Common myeloid progenitor, CD34-positive (primary cell): ENCODE data around the gene ZNF776.

Experiments used
- CTCF ChIA-PET: fragments of 350-600 bp; sonication (Branson Sonifier 250); formaldehyde crosslinking; loops from one replicate; lab custom pipeline; 2021; ENCODE audit warnings: antibody characterized with exemption; lab: Charles Lee
- POLR2A ChIA-PET: fragments of 350-600 bp; sonication (Branson Sonifier 250); formaldehyde crosslinking; loops from one replicate; lab custom pipeline; 2021; ENCODE audit warnings: antibody characterized with exemption; lab: Charles Lee
- DNase-seq, 3 donors: peaks; one replicate each; pipeline versions ENCODE4 v3.0.0 to v3.0.0-alpha.2; 2013
- H3K27ac ChIP-seq, 2 experiments: 1 replicate in 1 of 2; 2 replicates in 1 of 2; pipeline ENCODE4 v1.7.0; 2013; ENCODE audit warnings: inconsistent platforms in 2 of 2, low read length in 2 of 2, mild to moderate bottlenecking in 2 of 2, low read depth in 1 of 2, moderate library complexity in 1 of 2; ENCODE audit not compliant: severe bottlenecking in 2 of 2, insufficient read depth in 1 of 2, poor library complexity in 1 of 2
- H3K27me3 ChIP-seq, 5 experiments: replicated peaks in 2 of 5; 1 replicate in 3 of 5; 2 replicates in 2 of 5; pipeline versions ENCODE4 v1.6.1 to v1.7.0; 2013; ENCODE audit warnings: low read length in 4 of 5, mild to moderate bottlenecking in 2 of 5, moderate library complexity in 2 of 5, inconsistent platforms in 1 of 5; ENCODE audit not compliant: insufficient read depth in 5 of 5, control insufficient read depth in 4 of 5
- H3K36me3 ChIP-seq, 4 experiments: 1 replicate in 2 of 4; 2 replicates in 2 of 4; pipeline versions ENCODE4 v1.6.1 to v1.7.0; 2013; ENCODE audit warnings: low read length in 3 of 4, control low read depth in 1 of 4, mild to moderate bottlenecking in 1 of 4; ENCODE audit not compliant: control insufficient read depth in 4 of 4, insufficient read depth in 4 of 4
- H3K4me1 ChIP-seq, 4 experiments: 1 replicate in 3 of 4; 2 replicates in 1 of 4; pipeline versions ENCODE4 v1.6.1 to v1.7.1; 2013; ENCODE audit warnings: low read length in 3 of 4, mild to moderate bottlenecking in 3 of 4, control low read depth in 1 of 4, inconsistent platforms in 1 of 4, moderate library complexity in 1 of 4; ENCODE audit not compliant: control insufficient read depth in 4 of 4, insufficient read depth in 4 of 4; ENCODE audit errors: control extremely low read depth in 1 of 4
- H3K4me3 ChIP-seq, 7 experiments: 1 replicate in 4 of 7; 2 replicates in 3 of 7; pipeline versions ENCODE4 v1.5.1 to v1.7.0; 2013; ENCODE audit warnings: mild to moderate bottlenecking in 7 of 7, low read length in 6 of 7, moderate library complexity in 6 of 7, inconsistent platforms in 2 of 7, low read depth in 2 of 7, control low read depth in 1 of 7; ENCODE audit not compliant: insufficient read depth in 4 of 7, control insufficient read depth in 1 of 7; ENCODE audit errors: extremely low read depth in 1 of 7
- H3K9me3 ChIP-seq, 5 experiments: 1 replicate in 4 of 5; 2 replicates in 1 of 5; pipeline versions ENCODE4 v1.6.1 to v1.7.1; 2013; ENCODE audit warnings: low read length in 4 of 5, mild to moderate bottlenecking in 2 of 5, inconsistent platforms in 1 of 5, low read depth in 1 of 5, moderate library complexity in 1 of 5; ENCODE audit not compliant: control insufficient read depth in 4 of 5, insufficient read depth in 2 of 5; ENCODE audit errors: control extremely low read depth in 1 of 5
- WGBS: methylation state at CpG from one replicate; pipeline ENCODE4 v1.1.5; 2013; ENCODE audit not compliant: insufficient coverage; 5-methylcytosine and 5-hydroxymethylcytosine counted together

ZNF776 gene

DNA sequence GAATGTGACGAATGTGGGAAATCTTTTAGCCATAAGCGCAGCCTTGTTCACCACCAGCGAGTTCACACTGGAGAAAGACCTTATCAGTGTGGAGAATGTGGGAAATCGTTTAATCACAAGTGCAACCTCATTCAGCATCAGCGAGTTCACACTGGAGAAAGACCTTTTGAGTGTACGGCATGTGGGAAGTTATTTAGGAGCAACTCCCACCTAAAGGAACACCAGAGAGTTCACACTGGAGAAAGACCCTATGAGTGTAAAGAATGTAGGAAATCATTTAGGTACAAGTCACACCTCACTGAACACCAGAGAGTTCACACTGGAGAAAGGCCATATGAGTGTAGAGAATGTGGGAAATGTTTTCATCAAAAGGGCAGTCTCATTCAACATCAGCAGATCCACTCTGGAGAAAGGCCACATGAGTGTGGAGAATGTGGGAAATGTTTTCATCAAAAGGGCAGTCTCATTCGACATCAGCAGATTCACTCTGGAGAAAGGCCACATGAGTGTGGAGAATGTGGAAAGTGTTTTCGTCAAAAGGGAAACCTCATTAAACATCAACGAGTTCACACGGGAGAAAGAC lies 7.6 kb downstream of the ZNF776 start:
- H3K36me3 ChIP-seq, result peaks cover 68 to 97% (median 89%) of the 10 kb centered on the region in 4 experiments
- H3K4me3 ChIP-seq, result no peak overlapping the region
- CTCF ChIA-PET, result no interaction called here
- POLR2A ChIA-PET, result no interaction called here
- DNase-seq, result no peak
- no peaks in the 10 kb centered on the region for H3K4me1 ChIP-seq
- H3K27me3 ChIP-seq, result no peaks in the 10 kb centered on the region
- 98% methylated on average over 8 of the region's 10 CpGs for WGBS
- peaks cover 32 to 67% (median 61%) of the 10 kb centered on the region in 5 experiments for H3K9me3 ChIP-seq
- H3K27ac ChIP-seq, result no peak overlapping the region

DNA sequence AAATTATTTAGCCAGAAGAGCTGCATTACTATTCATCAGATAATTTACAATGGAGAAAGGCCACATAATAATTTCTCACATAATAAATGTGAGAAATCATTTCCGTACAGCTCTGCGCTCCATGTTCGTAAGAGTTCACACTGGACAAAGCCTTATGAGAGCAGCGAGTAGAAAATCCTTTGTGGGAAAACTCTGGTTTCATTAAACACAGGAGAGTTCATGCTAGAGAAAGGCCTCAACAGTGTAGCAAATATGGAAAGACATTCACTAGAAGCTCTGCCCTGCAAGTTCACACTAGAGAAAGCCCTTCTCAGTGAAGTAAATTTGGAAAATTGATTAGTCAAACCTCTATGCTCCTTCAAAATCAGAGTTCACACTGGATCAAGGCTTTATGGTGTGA lies 8.4 kb downstream of the ZNF776 start:
- Histone ChIP-seq H3K27me3 (no peaks in the 10 kb centered on the region), H3K36me3 (peaks cover 66 to 97% (median 90%) of the 10 kb centered on the region in 4 experiments), H3K9me3 (peaks cover 28 to 66% (median 53%) of the 10 kb centered on the region in 5 experiments), H3K4me1 (no peaks in the 10 kb centered on the region), H3K4me3 (no peak overlapping the region), H3K27ac (no peak overlapping the region)
- WGBS, result 90% methylated on average over 4 of the region's 4 CpGs
- DNase-seq, result no peak
- ChIA-PET POLR2A (no interaction called here), CTCF (interaction anchor here (1.4 to 1.8 kb wide), 2 partner anchors 8 to 9 kb away, joined by 6 read pairs; partner anchors contain the start of gene ZNF776)

DNA sequence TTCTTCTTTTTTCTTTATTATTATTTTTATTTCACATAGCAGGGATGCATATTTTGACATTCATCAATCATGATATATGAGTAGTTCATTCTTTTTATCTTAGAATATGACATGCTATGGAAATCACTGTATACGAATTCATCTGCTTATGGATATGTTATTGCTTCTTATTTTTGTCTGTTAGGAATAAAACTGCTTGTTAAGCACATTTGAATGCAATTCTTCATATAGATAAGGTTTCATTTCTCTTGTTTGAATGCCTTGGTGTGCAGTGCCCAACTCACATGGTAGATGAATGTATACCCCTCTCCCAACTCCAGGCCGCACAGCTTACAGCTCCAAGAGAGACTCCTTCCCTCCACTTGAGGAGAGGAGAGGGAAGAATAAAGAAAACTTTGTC lies 11.3 kb downstream of the ZNF776 start:
- CTCF ChIA-PET, result no interaction called here
- Histone ChIP-seq H3K27me3 (no peaks in the 10 kb centered on the region), H3K4me3 (no peak overlapping the region), H3K9me3 (peaks cover 25 to 38% (median 28%) of the 10 kb centered on the region in 5 experiments), H3K36me3 (peaks cover 51 to 86% (median 75%) of the 10 kb centered on the region in 4 experiments), H3K27ac (no peak overlapping the region), H3K4me1 (no peaks in the 10 kb centered on the region)
- no peak for DNase-seq
- WGBS, result 100% methylated on average over 1 of the region's 2 CpGs
- POLR2A ChIA-PET, result no interaction called here

DNA sequence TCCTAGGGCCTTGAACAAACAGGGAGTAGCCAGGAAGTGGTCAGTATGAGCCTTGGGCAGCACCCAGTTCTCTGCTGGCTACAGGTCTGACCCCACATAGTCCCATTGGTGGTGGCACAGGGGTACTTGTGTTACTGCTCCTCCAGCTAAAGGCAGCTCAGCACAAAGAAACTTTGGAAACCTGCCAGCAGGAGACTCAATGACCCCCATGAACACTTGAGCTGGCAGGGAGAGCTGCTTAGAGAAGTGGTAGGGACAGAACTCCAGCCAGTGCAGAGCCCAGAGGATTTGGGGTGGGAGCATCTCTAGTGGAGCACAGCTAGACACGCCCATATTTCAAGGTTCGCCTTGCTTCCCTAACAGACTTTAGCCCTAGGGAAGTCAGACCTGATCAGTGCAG lies 12.5 kb downstream of the ZNF776 start:
- CTCF ChIA-PET, result interaction anchor here (0.5 to 0.8 kb wide), 2 partner anchors 110 to 528 kb away, joined by 3 to 4 read pairs; no protein-coding TSS in a partner anchor
- H3K27me3 ChIP-seq, result no peaks in the 10 kb centered on the region
- POLR2A ChIA-PET, result no interaction called here
- H3K4me3 ChIP-seq, result no peak overlapping the region
- H3K4me1 ChIP-seq, result no peaks in the 10 kb centered on the region
- H3K9me3 ChIP-seq, result peaks cover 14 to 30% (median 18%) of the 10 kb centered on the region in 5 experiments
- no peak for DNase-seq
- no peak overlapping the region for H3K27ac ChIP-seq
- peaks cover 44 to 82% (median 65%) of the 10 kb centered on the region in 4 experiments for H3K36me3 ChIP-seq
- 100% methylated on average over 2 of the region's 2 CpGs for WGBS

DNA sequence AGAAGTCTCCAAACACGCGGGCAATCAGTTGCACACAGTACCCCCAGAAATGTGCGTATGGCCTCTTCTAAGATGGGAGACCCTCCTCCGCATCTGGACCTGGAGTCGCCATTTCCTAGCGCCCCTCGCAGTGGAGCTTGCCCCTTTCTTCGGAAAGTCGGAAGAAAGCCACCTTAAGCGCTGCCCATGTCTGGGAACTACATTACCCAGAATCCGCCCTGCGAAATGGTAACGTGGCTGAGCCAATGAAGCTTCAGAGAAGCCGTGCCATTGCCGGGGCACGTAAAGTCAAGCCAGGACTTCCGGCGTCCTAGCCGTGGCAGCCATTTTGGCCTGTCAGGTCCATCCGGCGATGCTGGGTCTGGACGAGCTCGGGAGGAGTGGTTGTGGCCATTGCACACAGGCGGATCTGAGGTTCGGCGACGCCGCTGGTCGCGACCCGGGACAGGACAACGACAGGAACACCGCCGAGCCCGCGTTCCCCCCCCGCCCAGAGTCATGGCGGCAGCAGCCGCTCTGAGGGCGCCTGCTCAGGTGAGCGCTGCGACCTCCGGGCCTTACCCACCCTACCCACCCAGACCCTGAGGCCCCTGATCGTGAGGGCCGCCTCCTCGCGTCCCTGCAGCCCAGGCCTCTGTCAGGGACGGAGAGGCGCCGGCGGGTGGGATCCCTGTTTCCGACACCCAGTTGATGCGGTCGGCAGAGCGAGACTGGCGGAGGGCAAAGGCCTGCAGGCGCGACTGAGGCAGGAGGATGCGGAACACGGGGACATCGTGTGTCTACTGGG lies 22.9 kb downstream of the ZNF776 start, which contains the start of gene ZNF586:
Gene ZNF586 (plus strand): TSS at position 332 of the 787 bp plus-strand sequence. CDS start 167 bp downstream, at position 499.
- peak; percentile 93 to 98 (median 96) for DNase-seq
- ChIA-PET CTCF (no interaction called here), POLR2A (interaction anchor here (0.6 to 1.3 kb wide), 3 partner anchors 12 to 18 kb away, joined by 3 read pairs; no protein-coding TSS in a partner anchor)
- Histone ChIP-seq H3K27me3 (no peaks in the 10 kb centered on the region), H3K4me1 (peaks cover 0 to 11% (median 5%) of the 10 kb centered on the region in 4 experiments), H3K4me3 (peak within 1 kb of the TSS; percentile 44 to 94 (median 83)), H3K9me3 (peaks cover 0 to 22% (median 19%) of the 10 kb centered on the region in 5 experiments), H3K36me3 (peaks cover 15 to 36% (median 22%) of the 10 kb centered on the region in 4 experiments), H3K27ac (peak within 1 kb of the TSS in 1 of 2 experiments; percentile 43)
- 2% methylated on average over 53 of the region's 61 CpGs for WGBS

DNA sequence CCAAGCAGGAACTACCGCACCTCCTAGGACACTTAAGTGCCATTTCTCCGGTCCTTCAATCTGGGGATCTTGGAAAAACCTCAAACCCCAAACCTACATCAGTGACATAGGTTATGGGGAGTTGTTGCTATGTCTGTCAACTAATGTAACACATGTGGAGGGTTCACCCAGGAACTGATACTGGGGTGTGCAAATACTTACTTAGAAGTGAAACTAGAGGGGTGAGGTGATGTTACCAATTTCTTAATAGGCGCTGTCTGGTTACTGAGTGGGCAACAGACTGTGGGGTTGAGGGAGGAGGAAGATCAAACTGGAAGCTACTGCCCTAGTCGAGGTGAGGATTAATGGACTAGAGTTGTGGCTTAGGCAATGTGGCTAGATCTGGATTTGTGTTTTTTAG lies 24.8 kb downstream of the ZNF776 start:
- H3K9me3 ChIP-seq, result peaks cover 0 to 39% (median 30%) of the 10 kb centered on the region in 5 experiments
- POLR2A ChIA-PET, result no interaction called here
- H3K36me3 ChIP-seq, result peaks cover 22 to 49% (median 34%) of the 10 kb centered on the region in 4 experiments

More for the DNA sequence above, 24.8 kb downstream of the ZNF776 start:
- Histone ChIP-seq H3K27ac (no peak overlapping the region), H3K4me1 (peaks cover 0 to 11% (median 5%) of the 10 kb centered on the region in 4 experiments), H3K27me3 (no peaks in the 10 kb centered on the region), H3K4me3 (peak overlapping the region in 3 of 7 experiments; percentile 1 to 28 (median 20))
- CTCF ChIA-PET, result no interaction called here
- no peak for DNase-seq
- WGBS, result 88% methylated on average over 2 of the region's 4 CpGs
